Bronchus fibroblast of lung (primary cell): ENCODE results near the gene AGPAT2. TPM values are rescaled to one million over a fixed set of nuclear protein-coding genes. Genes with fewer than 3 reads are reported as not detected.

Experiments used
- total RNA-seq: library from RNA; depleted of rRNA; stranded (reverse); fragments of >200 nt; gene quantifications from 2 replicates; pipeline ENCODE4 v1.2.3, GENCODE V29; 2015

The AGPAT2 gene
- total RNA-seq: 35.5 and 36.6 TPM in 2 replicates

DNA sequence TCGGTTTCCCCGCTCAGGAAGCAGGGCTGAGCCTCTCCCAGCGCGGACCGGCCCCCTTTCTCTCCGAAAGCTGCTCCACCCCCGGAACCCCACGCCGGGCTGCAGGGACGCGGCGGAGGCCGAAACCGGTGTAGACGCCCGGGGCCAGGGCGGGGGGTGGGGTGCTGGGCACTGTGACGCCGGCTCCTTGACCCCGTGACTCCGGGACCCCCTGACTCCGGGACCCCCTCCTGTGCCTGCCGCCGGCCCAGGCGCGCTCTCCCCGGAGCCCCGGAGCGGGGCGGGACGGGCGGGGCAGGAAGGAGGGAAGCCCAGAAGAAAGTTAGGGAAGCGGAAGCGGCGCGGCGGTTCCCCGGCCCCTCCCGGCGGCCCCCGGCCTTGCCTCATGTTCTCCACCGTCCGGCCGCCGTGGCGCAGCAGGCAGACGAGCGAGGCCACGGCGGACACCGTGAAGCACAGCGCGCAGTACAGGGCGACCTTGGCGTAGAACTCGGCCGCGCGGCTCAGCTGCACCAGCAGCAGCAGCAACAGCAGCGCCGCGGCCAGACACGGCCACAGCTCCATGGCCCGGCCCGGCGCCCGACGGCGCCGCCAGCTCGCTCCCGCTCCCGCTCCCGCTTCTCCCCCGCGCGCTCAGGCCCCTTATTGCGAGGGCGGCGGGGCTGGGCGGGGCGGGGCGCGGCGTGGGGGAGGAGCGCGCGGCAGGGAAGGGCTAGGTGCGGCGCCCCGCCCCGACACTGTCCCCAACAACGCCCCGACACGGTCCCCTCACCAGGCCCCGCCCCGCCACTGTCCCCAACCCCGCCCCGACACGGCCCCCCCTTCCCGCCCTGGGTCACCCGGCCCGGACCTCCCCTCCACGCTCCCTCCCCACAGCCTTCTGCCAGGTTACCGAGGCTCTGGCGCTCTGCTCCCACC is at the start of gene AGPAT2:
AGPAT2 (minus strand) TSS at position 664 of the 918 bp plus-strand sequence; CDS start at position 564, 100 bp downstream.

DNA sequence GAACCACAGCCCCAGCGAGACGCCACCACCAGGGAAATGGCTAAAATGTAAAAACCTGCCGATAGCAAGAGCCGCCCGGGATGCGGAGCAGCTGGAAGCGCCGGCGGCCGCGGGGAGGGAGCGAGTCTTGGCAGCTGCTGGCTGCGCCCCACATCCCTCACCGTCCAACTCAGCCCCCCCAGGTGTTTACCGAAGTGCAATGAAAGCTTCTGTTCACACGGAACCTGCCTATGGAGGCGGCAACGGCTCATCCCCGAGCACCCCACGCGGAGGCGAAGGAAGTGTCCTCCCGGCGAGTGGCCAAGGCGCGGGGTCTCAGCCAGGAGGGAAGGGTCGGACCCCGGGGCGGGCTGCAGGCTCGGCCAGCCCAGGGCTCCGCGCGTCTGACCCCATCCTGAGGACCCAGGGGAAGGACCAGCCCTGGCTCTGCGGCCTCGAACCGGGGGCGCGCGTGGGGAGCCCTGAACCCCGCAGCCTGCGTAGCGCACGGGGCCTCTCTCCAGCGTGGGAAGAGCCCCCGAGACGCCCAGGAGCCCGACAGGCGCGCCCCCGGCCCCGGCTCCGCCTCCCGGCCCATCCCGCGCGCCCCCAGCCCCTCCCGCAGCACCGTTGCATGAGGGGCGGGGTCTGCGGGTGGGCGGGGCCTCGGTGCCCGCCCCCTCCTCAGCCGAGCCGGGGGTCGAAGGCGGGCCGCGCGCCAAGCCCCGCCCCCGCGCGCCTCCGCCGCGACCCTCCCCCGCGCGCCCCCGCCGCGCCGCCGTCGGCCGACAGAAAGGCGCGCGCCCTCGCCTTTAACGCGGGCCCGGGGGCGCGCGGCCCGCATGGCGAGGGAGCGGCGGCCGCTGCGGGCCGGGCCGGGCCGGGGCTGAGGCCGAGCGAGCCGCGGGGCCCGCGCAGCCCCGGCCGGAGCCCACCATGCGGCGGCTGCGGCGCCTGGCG is 24.8 kb upstream of the AGPAT2 start, which contains the start of gene DIPK1B:
DIPK1B (plus strand) TSS at position 822 of the 939 bp plus-strand sequence; CDS start at position 916, 94 bp downstream.

DNA sequence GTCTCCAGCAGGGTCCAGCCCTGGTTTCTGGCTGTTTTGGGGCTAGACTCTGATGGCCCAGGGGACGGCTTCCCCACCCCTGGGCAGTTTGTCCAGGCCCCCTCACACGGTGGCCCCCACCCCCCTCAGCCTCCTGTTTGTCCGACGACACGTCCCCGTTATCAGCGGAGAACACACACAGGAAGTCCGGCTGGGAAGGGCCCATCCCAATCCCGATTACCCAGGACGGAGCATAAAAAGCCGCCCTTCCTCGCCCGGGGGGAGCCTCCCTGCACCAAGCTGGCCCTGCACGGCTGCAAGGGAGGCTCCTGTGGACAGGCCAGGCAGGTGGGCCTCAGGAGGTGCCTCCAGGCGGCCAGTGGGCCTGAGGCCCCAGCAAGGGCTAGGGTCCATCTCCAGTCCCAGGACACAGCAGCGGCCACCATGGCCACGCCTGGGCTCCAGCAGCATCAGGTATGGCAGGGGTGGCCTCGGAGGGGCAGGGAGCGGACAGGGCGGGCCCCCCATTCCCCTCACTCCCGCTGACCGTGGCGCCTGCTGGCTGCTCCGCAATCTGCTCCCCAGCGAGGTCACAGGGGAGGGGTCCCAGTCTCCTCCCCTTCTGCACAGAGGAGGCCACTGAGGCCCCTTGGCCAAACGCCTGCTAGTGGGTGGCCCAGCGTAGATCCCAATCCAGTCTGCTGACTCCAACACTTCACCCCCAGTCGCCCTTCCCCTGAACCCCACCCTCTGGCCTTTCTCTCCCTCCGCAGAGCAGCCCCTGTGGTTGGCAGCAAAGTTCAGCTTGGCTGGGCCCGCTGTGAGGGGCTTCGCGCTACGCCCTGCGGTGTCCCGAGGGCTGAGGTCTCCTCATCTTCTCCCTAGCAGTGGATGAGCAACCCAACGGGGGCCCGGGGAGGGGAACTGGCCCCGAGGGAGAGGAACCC is 24.3 kb downstream of the AGPAT2 start, which contains the start of gene EGFL7:
EGFL7 (plus strand) TSS at position 261 of the 926 bp plus-strand sequence. CDS start 5,367 bp downstream, outside the sequence.

Other genes with a start within 250 kb of the AGPAT2 start
- gene INPP5E, start 247.6 kb downstream of the AGPAT2 start, total RNA-seq: 10.0 and 11.9 TPM in 2 replicates
- gene SEC16A, start 204.4 kb downstream of the AGPAT2 start, total RNA-seq: 27.6 and 33.7 TPM in 2 replicates
- 7.2 and 9.7 TPM in 2 replicates for gene NOTCH1, start 141.4 kb downstream of the AGPAT2 start, total RNA-seq
- 2.1 and 2.4 TPM in 2 replicates for gene EGFL7, start 24.5 kb downstream of the AGPAT2 start, total RNA-seq
- 1.5 and 2.5 TPM in 2 replicates for gene DIPK1B, start 25.1 kb upstream of the AGPAT2 start, total RNA-seq
- gene LCN10, start 55.5 kb upstream of the AGPAT2 start, total RNA-seq: not detected in 2 replicates
- gene LCN6, start 61.1 kb upstream of the AGPAT2 start, total RNA-seq: not detected in 2 replicates
- gene LCN8, start 70.8 kb upstream of the AGPAT2 start, total RNA-seq: not detected in 2 replicates
- not detected in 2 replicates for gene LCN15, start 77.1 kb upstream of the AGPAT2 start, total RNA-seq
- 85.4 and 89.2 TPM in 2 replicates for gene TMEM141, start 103.9 kb upstream of the AGPAT2 start, total RNA-seq
- under 0.01 TPM in 1 of 2 replicates, not detected in the other for gene CCDC183, start 108.9 kb upstream of the AGPAT2 start, total RNA-seq
- gene RABL6, start 120.5 kb upstream of the AGPAT2 start, total RNA-seq: 85.8 and 89.3 TPM in 2 replicates
- gene AJM1, start 155.0 kb upstream of the AGPAT2 start, total RNA-seq: 0.45 and 1.3 TPM in 2 replicates
- gene PHPT1, start 162.0 kb upstream of the AGPAT2 start, total RNA-seq: 119 and 125 TPM in 2 replicates
- 2.5 and 3.0 TPM in 2 replicates for gene MAMDC4, start 164.9 kb upstream of the AGPAT2 start, total RNA-seq
- gene EDF1, start 178.9 kb upstream of the AGPAT2 start, total RNA-seq: 491 and 504 TPM in 2 replicates
- gene TRAF2, start 199.1 kb upstream of the AGPAT2 start, total RNA-seq: 9.1 and 9.4 TPM in 2 replicates